SK-N-SH (cell line): ENCODE measurements around the gene RANBP10. TPM values are rescaled to one million over a fixed set of nuclear protein-coding genes. Genes with fewer than 3 reads are reported as not detected.

Experiments used
- CTCF ChIA-PET: fragments of 300-600, 350-600 bp; formaldehyde crosslinking; extraction: SDS; loops from one replicate; lab custom pipeline; 2021; lab: Yijun Ruan, JAX
- POLR2A ChIA-PET: fragments of 350-600 bp; sonication (Branson Sonifier 250); formaldehyde crosslinking; extraction: SDS; loops from one replicate; lab custom pipeline; 2020; ENCODE audit warnings: antibody characterized with exemption, inconsistent platforms; lab: Yijun Ruan, JAX
- DNase-seq: peaks from one replicate; pipeline ENCODE4 v3.0.0; 2012
- H2AFZ ChIP-seq: fragments of 200-600 bp; sonication (generic); 2 replicates; pipeline ENCODE4 v1.8.1; 2016; ENCODE audit warnings: antibody characterized with exemption, mild to moderate bottlenecking, low read depth
- H3F3A ChIP-seq: fragments of 200-600 bp; sonication (generic); replicated peaks from 2 replicates; pipeline ENCODE3; 2016; ENCODE audit warnings: antibody characterized with exemption, mild to moderate bottlenecking; ENCODE audit not compliant: insufficient read depth
- H3K27ac ChIP-seq, 2 experiments: fragments of 200-500 bp in 1 of 2; fragments of 200-600 bp in 1 of 2; sonication (Bioruptor generic) in 1 of 2; sonication (generic), shearing (Covaris generic) in 1 of 2; 2 replicates each; pipeline versions ENCODE4 v1.5.1 to v1.6.1; 2014 to 2016; ENCODE audit warnings: low read depth in 2 of 2, inconsistent platforms in 1 of 2, low read length in 1 of 2, mild to moderate bottlenecking in 1 of 2, mixed read lengths in 1 of 2
- H3K27me3 ChIP-seq: fragments of 200-600 bp; sonication (generic), shearing (Covaris generic); 2 replicates; pipeline ENCODE4 v1.6.1; 2016; ENCODE audit warnings: mixed run types; ENCODE audit not compliant: insufficient read depth
- H3K36me3 ChIP-seq, 2 experiments: fragments of 200-500 bp in 1 of 2; fragments of 200-600 bp in 1 of 2; sonication (Bioruptor generic) in 1 of 2; sonication (generic) in 1 of 2; replicated peaks in 1 of 2; 2 replicates each; pipeline versions ENCODE3 to v1.5.1; 2014 to 2016; ENCODE audit warnings: low read length in 1 of 2, mild to moderate bottlenecking in 1 of 2; ENCODE audit not compliant: insufficient read depth in 2 of 2, control insufficient read depth in 1 of 2
- H3K4me1 ChIP-seq, 2 experiments: fragments of 200-500 bp in 1 of 2; fragments of 200-600 bp in 1 of 2; sonication (Bioruptor generic) in 1 of 2; sonication (generic), shearing (Covaris generic) in 1 of 2; 2 replicates each; pipeline versions ENCODE4 v1.5.1 to v1.6.1; 2014 to 2016; ENCODE audit warnings: low read depth in 1 of 2, low read length in 1 of 2, mixed run types in 1 of 2; ENCODE audit not compliant: insufficient read depth in 2 of 2, control insufficient read depth in 1 of 2
- H3K4me2 ChIP-seq: fragments of 200-600 bp; sonication (generic), shearing (Covaris generic); 2 replicates; pipeline ENCODE4 v1.6.1; 2017; ENCODE audit warnings: mixed run types
- H3K4me3 ChIP-seq, 2 experiments: fragments of 200-500 bp in 1 of 2; fragments of 200-600 bp in 1 of 2; sonication (Bioruptor generic) in 1 of 2; sonication (generic), shearing (Covaris generic) in 1 of 2; 2 replicates each; pipeline versions ENCODE4 v1.5.1 to v1.8.1; 2014 to 2016; ENCODE audit warnings: low read depth in 2 of 2, inconsistent platforms in 1 of 2, low read length in 1 of 2, mild to moderate bottlenecking in 1 of 2, mixed read lengths in 1 of 2, moderate library complexity in 1 of 2
- H3K79me2 ChIP-seq: fragments of 200-600 bp; sonication (generic); 2 replicates; pipeline ENCODE4 v1.8.1; 2017; ENCODE audit warnings: mild to moderate bottlenecking; ENCODE audit not compliant: insufficient read depth
- H3K9ac ChIP-seq: fragments of 200-600 bp; sonication (generic); 2 replicates; pipeline ENCODE4 v1.6.1; 2017; ENCODE audit warnings: mixed run types
- H3K9me2 ChIP-seq: fragments of 200-600 bp; sonication (generic); 2 replicates; pipeline ENCODE4 v1.6.1; 2017; ENCODE audit warnings: mixed run types
- H3K9me3 ChIP-seq: fragments of 200-600 bp; sonication (generic); 2 replicates; pipeline ENCODE4 v1.6.1; 2017; ENCODE audit warnings: mixed run types, mild to moderate bottlenecking, moderate library complexity
- H4K20me1 ChIP-seq: fragments of 200-600 bp; sonication (generic); 2 replicates; pipeline ENCODE4 v1.6.1; 2017; ENCODE audit warnings: mild to moderate bottlenecking, mixed run types; ENCODE audit not compliant: insufficient read depth
- ELF1 ChIP-seq: IDR thresholded peaks from 2 replicates; pipeline ENCODE4 v1.4.0; 2012
- EZH2phosphoT487 ChIP-seq: fragments of 200-600 bp; sonication (generic); IDR thresholded peaks from 2 replicates; pipeline ENCODE4 v1.6.1; 2017; ENCODE audit warnings: low read depth, mixed run types, mild to moderate bottlenecking, antibody characterized with exemption, moderate library complexity, borderline replicate concordance
- FOSL2 ChIP-seq: IDR thresholded peaks from 2 replicates; pipeline ENCODE4 v1.4.0; 2012; ENCODE audit warnings: low read depth, mild to moderate bottlenecking, moderate library complexity, borderline replicate concordance
- FOXM1 ChIP-seq: IDR thresholded peaks from 2 replicates; pipeline ENCODE4 v1.4.0; 2012; ENCODE audit warnings: low read depth, mild to moderate bottlenecking
- MEF2A ChIP-seq: IDR thresholded peaks from 2 replicates; pipeline ENCODE4 v1.4.0; 2012; ENCODE audit warnings: low read depth, borderline replicate concordance
- NFIC ChIP-seq: IDR thresholded peaks from 2 replicates; pipeline ENCODE4 v1.4.0; 2012; ENCODE audit warnings: borderline replicate concordance
- POLR2AphosphoS5 ChIP-seq: IDR thresholded peaks from 2 replicates; pipeline ENCODE4 v1.6.1; 2012; ENCODE audit warnings: low read depth, low read length
- RCOR1 ChIP-seq: fragments of 150-350 bp; IDR thresholded peaks from 2 replicates; pipeline ENCODE4 v1.6.1; 2017; ENCODE audit warnings: antibody characterized with exemption, low read length
- REST ChIP-seq: IDR thresholded peaks from 2 replicates; pipeline ENCODE4 v1.6.1; 2012; ENCODE audit warnings: mild to moderate bottlenecking, low read depth, low read length, moderate library complexity
- RFX5 ChIP-seq: IDR thresholded peaks from 2 replicates; pipeline ENCODE4 v1.6.1; 2012; ENCODE audit warnings: mild to moderate bottlenecking, improper control_type of control experiment, low read length
- RXRA ChIP-seq: IDR thresholded peaks from 2 replicates; pipeline ENCODE4 v1.4.0; 2012; ENCODE audit warnings: low read depth, mild to moderate bottlenecking, borderline replicate concordance
- SIN3A ChIP-seq: IDR thresholded peaks from 2 replicates; pipeline ENCODE4 v1.6.1; 2012; ENCODE audit warnings: low read depth, mild to moderate bottlenecking, low read length, moderate library complexity, borderline replicate concordance
- SMC3 ChIP-seq: IDR thresholded peaks from 2 replicates; pipeline ENCODE4 v1.6.1; 2012; ENCODE audit warnings: low read depth, low read length, improper control_type of control experiment
- TCF12 ChIP-seq: IDR thresholded peaks from 2 replicates; pipeline ENCODE4 v1.4.0; 2012
- WGBS: methylation state at CpG from one replicate; pipeline ENCODE4 v1.1.6; 2017; ENCODE audit warnings: low lambda C conversion rate; 5-methylcytosine and 5-hydroxymethylcytosine counted together
- polyA plus RNA-seq, 3 experiments: library from polyadenylated mRNA; depleted of rRNA; stranded (reverse); fragments of >200 nt; gene quantifications; 2 replicates each; pipeline ENCODE4 v1.2.3, GENCODE V29; 2012
- TF ChIP-seq, protein P1 (sequence below): IDR thresholded peaks from 2 replicates; pipeline ENCODE4; 2012

RANBP10 gene
- polyA plus RNA-seq, 1 of the 3 experiments (the other 2 are of a cell fraction) = 12.1 TPM

DNA sequence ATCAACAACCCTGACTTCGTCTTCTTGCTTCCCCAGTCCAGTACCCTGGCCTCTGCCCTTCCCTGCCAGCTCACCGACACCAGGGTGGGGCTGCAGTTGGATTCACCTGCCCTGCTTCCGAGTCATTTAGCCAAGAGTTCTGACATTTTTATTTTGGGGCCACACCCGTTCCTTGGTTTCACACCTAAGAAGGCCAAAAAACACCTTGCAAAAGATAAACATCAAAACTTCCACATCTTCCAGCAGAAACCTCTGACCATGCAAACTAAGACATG lies 45.5 kb downstream of the RANBP10 start:
- H3K79me2 ChIP-seq = no peaks in the 10 kb centered on the region; the same call in 1 of the 2 replicates
- DNase-seq = no peak
- H3K9me2 ChIP-seq = no peaks in the 10 kb centered on the region
- H3K4me1 ChIP-seq = peaks cover 0 to 5% of the 10 kb centered on the region in 2 experiments; a peak in 1 of 4 replicates
- no peak overlapping the region for H3K4me3 ChIP-seq
- H4K20me1 ChIP-seq = 0 out of 2 replicates have a peak, but pooled peaks cover 8% of the 10 kb centered on the region
- H3K9me3 ChIP-seq = no peaks in the 10 kb centered on the region
- WGBS = 97% methylated on average over 4 of the region's 4 CpGs
- no peaks in the 10 kb centered on the region for H3K27me3 ChIP-seq
- H3F3A ChIP-seq = no peaks in the 10 kb centered on the region
- H3K4me2 ChIP-seq = no peak overlapping the region
- no peak overlapping the region for H2AFZ ChIP-seq
- H3K9ac ChIP-seq = no peak overlapping the region
- POLR2A ChIA-PET = no interaction called here
- peaks cover 0 to 2% of the 10 kb centered on the region in 2 experiments for H3K36me3 ChIP-seq
- TF ChIP-seq NFIC = no peak
- TF ChIP-seq RCOR1 = no peak
- TF ChIP-seq EZH2phosphoT487 = no peak
- no peak for TF ChIP-seq FOSL2
- TF ChIP-seq, protein P1, sequence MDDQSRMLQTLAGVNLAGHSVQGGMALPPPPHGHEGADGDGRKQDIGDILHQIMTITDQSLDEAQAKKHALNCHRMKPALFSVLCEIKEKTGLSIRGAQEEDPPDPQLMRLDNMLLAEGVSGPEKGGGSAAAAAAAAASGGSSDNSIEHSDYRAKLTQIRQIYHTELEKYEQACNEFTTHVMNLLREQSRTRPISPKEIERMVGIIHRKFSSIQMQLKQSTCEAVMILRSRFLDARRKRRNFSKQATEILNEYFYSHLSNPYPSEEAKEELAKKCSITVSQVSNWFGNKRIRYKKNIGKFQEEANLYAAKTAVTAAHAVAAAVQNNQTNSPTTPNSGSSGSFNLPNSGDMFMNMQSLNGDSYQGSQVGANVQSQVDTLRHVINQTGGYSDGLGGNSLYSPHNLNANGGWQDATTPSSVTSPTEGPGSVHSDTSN = no peak
- no peak for TF ChIP-seq POLR2AphosphoS5
- TF ChIP-seq ELF1 = no peak
- no peak for TF ChIP-seq RXRA
- CTCF ChIA-PET = interaction anchor here (1.0 kb wide), 2 partner anchors 9 to 56 kb away, joined by 3 to 6 read pairs; no protein-coding TSS in a partner anchor
- no peak overlapping the region for H3K27ac ChIP-seq

- 82% methylated on average over 7 of the region's 8 CpGs for WGBS
- H4K20me1 ChIP-seq = 0 out of 2 replicates have a peak, but pooled peaks cover 8% of the 10 kb centered on the region
- no peak overlapping the region for H3K4me3 ChIP-seq
- no peaks in the 10 kb centered on the region for H3K9me3 ChIP-seq
- no peak overlapping the region for H3K27ac ChIP-seq
- peaks cover 0 to 5% of the 10 kb centered on the region in 2 experiments; a peak in 1 of 4 replicates for H3K4me1 ChIP-seq
- H3K79me2 ChIP-seq = no peaks in the 10 kb centered on the region; the same call in 1 of the 2 replicates
- no peak overlapping the region for H3K4me2 ChIP-seq
- ChIA-PET CTCF (interaction anchor here (1.0 kb wide), 1 partner anchor 56 kb away, joined by 6 read pairs; no protein-coding TSS in a partner anchor), POLR2A (no interaction called here)
- DNase-seq = no peak
- no peaks in the 10 kb centered on the region for H3K27me3 ChIP-seq
- H2AFZ ChIP-seq = no peak overlapping the region
- H3F3A ChIP-seq = no peaks in the 10 kb centered on the region
- H3K9me2 ChIP-seq = no peaks in the 10 kb centered on the region
- TF ChIP-seq RXRA (no peak), FOXM1 (no peak)
- H3K9ac ChIP-seq = no peak overlapping the region
- peaks cover 0 to 2% of the 10 kb centered on the region in 2 experiments for H3K36me3 ChIP-seq
Observed at GRCh38 chr16:67760206-67760955, 46.0 kb downstream of the RANBP10 start.

DNA sequence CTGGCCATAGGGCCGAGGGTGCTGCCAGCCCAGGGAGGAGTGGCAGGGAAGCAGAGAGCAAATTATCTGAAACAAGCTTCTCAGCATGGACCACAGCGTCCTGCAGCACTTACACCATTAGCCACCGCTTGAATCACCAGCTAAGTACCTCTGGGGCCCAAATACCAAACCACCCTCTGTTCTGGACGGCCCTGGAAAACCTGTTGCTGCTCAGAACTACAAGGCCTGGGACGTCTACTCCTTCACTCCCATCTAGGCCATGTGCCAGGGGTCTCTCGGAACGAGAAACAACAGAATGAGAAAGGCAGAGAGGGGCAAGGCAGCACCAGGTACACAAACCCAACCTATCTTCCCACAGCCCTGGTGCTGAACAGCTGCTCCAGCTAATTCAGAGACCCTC lies 47.4 kb downstream of the RANBP10 start:
- POLR2A ChIA-PET = interaction anchor here (0.8 kb wide), 1 partner anchor 9 kb away, joined by 4 read pairs; no protein-coding TSS in a partner anchor
- DNase-seq = no peak
- CTCF ChIA-PET = interaction anchor here (1.0 kb wide), 1 partner anchor 11 kb away, joined by 3 read pairs; no protein-coding TSS in a partner anchor
- TF ChIP-seq RXRA (no peak), SIN3A (no peak), TCF12 (no peak), MEF2A (no peak), RFX5 (no peak), REST (no peak), SMC3 (no peak)

More for the DNA sequence above, 47.4 kb downstream of the RANBP10 start:
- 0 out of 2 replicates have a peak, but pooled peaks cover 8% of the 10 kb centered on the region for H4K20me1 ChIP-seq
- WGBS = 90% methylated on average over 6 of the region's 7 CpGs
- no peak overlapping the region for H3K4me2 ChIP-seq
- no peak overlapping the region for H3K4me3 ChIP-seq
- no peaks in the 10 kb centered on the region for H3K79me2 ChIP-seq
- no peak overlapping the region for H3K27ac ChIP-seq
- H3K9ac ChIP-seq = no peak overlapping the region
- peaks cover 0 to 5% of the 10 kb centered on the region in 2 experiments; a peak in 1 of 4 replicates for H3K4me1 ChIP-seq
- H3K27me3 ChIP-seq = no peaks in the 10 kb centered on the region
- no peaks in the 10 kb centered on the region for H3F3A ChIP-seq
- H2AFZ ChIP-seq = no peak overlapping the region
- no peaks in the 10 kb centered on the region for H3K9me2 ChIP-seq
- H3K9me3 ChIP-seq = no peaks in the 10 kb centered on the region
- H3K36me3 ChIP-seq = peaks cover 0 to 2% of the 10 kb centered on the region in 2 experiments
